ENCODE results near the gene ERCC2.
"Not testable (repeated sequence)": the region's sequence is repeated elsewhere in the genome, so short reads cannot be mapped to it uniquely, and the experiment has no call there.

The ERCC2 gene

DNA sequence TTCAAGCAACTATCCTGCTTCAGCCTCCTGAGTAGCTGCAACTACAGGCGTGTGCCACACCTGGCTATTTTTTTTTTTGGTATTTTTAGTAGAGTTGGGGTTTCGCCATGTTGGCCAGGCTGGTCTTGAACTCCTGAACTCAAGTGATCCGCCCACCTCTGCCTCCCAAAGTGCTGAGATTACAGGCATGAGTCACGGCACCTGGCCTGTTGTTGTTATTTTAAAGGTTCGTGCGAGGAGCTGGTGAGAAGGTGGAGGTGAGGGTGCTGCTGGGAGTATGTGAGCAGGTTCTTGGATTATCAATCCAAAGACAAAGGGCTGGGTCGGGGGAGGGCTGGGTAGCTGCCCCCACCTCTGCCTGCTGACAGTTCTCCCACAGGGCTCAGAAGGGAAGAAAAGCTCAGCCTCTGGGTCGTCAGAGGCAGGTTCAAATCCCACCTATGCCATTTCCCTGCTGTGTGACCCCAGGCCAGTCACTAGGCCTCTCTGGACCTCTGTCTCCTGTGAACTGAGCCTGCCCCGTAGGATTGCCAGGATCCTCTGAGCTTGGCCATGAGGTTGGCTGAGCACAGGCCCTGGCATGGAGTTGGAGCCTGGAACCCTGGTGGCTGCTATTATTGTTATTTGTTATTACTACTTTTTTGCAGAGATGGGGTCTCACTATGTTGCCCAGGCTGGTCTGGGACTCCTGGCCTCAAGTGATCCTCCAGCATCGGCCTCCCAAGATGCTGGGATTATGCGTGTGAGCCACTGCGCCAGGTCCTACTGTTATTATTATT lies 49.2 kb downstream of the ERCC2 start:
- H3K14ac ChIP-seq (ENCODE audit: low read length in 2 of 2): no peak overlapping the region

DNA sequence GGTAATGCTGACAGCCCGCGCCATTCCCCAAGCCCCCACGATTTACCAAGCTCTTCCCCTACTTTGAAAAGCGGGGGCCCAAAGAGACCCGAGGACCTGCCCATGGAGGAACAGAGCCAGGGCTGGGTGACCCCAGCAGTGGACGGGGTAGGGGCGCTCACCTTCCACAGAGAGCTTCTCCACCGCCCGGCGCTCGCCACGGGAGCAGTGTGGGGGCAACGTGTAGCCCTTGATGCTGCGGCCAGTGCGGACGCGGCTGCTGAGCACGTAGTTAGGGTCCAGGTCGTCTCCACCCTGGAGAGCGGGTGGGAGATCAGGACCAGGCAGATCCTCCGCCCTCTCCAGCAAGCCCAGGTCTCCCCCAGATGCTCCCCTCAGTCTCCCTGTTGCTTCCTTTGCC lies 55.1 kb downstream of the ERCC2 start:
- no peak overlapping the region for H3K4ac ChIP-seq (ENCODE audit: low read depth in 1 of 2, low read length in 2 of 2)
- WGBS: 75% methylated on average over 21 of the region's 21 CpGs

More for the DNA sequence above, 49.2 kb downstream of the ERCC2 start:
- H2BK12ac ChIP-seq (ENCODE audit: low read length in 2 of 2): no peak overlapping the region
- no peak overlapping the region for H3K9ac ChIP-seq (ENCODE audit: low read length)
- no peaks in the 10 kb centered on the region for H3K9me3 ChIP-seq (ENCODE audit: control insufficient read depth, low read length)
- H3K4me2 ChIP-seq (ENCODE audit: low read length, poor library complexity, severe bottlenecking): no peak overlapping the region
- H3K79me1 ChIP-seq (replicated peaks; ENCODE audit: low read length, poor library complexity, severe bottlenecking): no peaks in the 10 kb centered on the region
- no peak for DNase-seq
- H3K18ac ChIP-seq (ENCODE audit: low read depth in 1 of 2, low read length in 2 of 2): no peak overlapping the region
- H2BK120ac ChIP-seq (ENCODE audit: low read depth, low read length): no peak overlapping the region
- peaks cover 10% of the 10 kb centered on the region for H3K4me1 ChIP-seq (ENCODE audit: control insufficient read depth, insufficient read depth, low read depth, low read length)
- no peak overlapping the region for H3K27ac ChIP-seq (ENCODE audit: low read length, poor library complexity, severe bottlenecking)
- no peak overlapping the region for H3K4ac ChIP-seq (ENCODE audit: low read depth in 1 of 2, low read length in 2 of 2)
- no peak overlapping the region for H2BK5ac ChIP-seq (ENCODE audit: low read depth, low read length, poor library complexity, severe bottlenecking)
- H3K27me3 ChIP-seq (ENCODE audit: control insufficient read depth in 1 of 2, insufficient read depth in 1 of 2, low read length in 2 of 2): peaks cover 34 to 51% of the 10 kb centered on the region in 2 experiments
- H4K91ac ChIP-seq (ENCODE audit: low read length): no peak overlapping the region
- H2AK5ac ChIP-seq (ENCODE audit: low read length, severe bottlenecking): no peak overlapping the region
- no peak overlapping the region for H3K23ac ChIP-seq (ENCODE audit: low read length in 2 of 2)
- no peak overlapping the region for H2BK15ac ChIP-seq (ENCODE audit: low read depth, poor library complexity, severe bottlenecking)
- H3K4me3 ChIP-seq (ENCODE audit: insufficient read depth in 1 of 2, low read depth in 1 of 2, low read length in 2 of 2): no peak overlapping the region
- H2AFZ ChIP-seq (ENCODE audit: low read depth, low read length): no peak overlapping the region
- no peak overlapping the region for H4K8ac ChIP-seq (ENCODE audit: low read length)
- no peaks in the 10 kb centered on the region for H3K36me3 ChIP-seq (ENCODE audit: control insufficient read depth in 1 of 2, insufficient read depth in 2 of 2, low read depth in 1 of 2, low read length in 2 of 2)
- 90% methylated on average over 12 of the region's 12 CpGs for WGBS

DNA sequence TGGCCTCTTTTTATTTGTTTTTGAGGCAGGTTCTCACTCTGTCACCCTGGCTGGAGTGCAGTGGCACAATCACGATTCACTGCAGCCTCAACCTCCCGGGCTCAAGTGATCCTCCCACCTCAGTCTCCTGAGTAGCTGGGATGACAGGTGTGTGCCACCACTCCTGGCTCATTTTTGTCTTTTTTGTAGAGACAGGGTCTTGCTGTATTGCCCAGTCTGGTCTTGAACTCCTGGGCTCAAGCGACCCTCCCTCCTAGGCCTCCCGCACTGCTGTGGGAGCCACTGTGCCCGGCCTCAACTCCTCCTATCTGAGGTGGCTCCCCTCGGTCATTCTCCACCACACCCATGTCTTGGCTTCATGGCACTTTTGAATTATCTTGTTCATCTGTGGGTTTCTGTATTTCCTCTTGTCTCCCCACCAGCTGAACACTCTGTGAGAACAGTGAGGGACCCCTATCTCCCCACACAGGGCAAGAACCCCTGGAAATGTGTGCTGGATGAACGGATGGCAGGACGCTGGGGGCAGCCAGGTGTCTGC lies 55.6 kb downstream of the ERCC2 start:
- no peak overlapping the region for H4K91ac ChIP-seq (ENCODE audit: low read length)
- H4K8ac ChIP-seq (ENCODE audit: low read length): no peak overlapping the region
- H3K18ac ChIP-seq (ENCODE audit: low read depth in 1 of 2, low read length in 2 of 2): no peak overlapping the region
- H3K27me3 ChIP-seq (ENCODE audit: control insufficient read depth in 1 of 2, insufficient read depth in 1 of 2, low read length in 2 of 2): peaks cover 21 to 55% of the 10 kb centered on the region in 2 experiments
- H3K4ac ChIP-seq (ENCODE audit: low read depth in 1 of 2, low read length in 2 of 2): no peak overlapping the region
- H3K27ac ChIP-seq (ENCODE audit: low read length, poor library complexity, severe bottlenecking): no peak overlapping the region
- H3K4me1 ChIP-seq (ENCODE audit: control insufficient read depth, insufficient read depth, low read depth, low read length): peaks cover 2% of the 10 kb centered on the region
- no peak overlapping the region for H2BK15ac ChIP-seq (ENCODE audit: low read depth, poor library complexity, severe bottlenecking)
- no peak overlapping the region for H3K23ac ChIP-seq (ENCODE audit: low read length in 2 of 2)
- no peak overlapping the region for H2BK120ac ChIP-seq (ENCODE audit: low read depth, low read length)
- H2BK12ac ChIP-seq (ENCODE audit: low read length in 2 of 2): no peak overlapping the region
- 85% methylated on average over 8 of the region's 8 CpGs for WGBS
- no peaks in the 10 kb centered on the region for H3K36me3 ChIP-seq (ENCODE audit: control insufficient read depth in 1 of 2, insufficient read depth in 2 of 2, low read depth in 1 of 2, low read length in 2 of 2)
- H3K9ac ChIP-seq (ENCODE audit: low read length): no peak overlapping the region
- H3K4me2 ChIP-seq (ENCODE audit: low read length, poor library complexity, severe bottlenecking): no peak overlapping the region
- no peak overlapping the region for H3K4me3 ChIP-seq (ENCODE audit: insufficient read depth in 1 of 2, low read depth in 1 of 2, low read length in 2 of 2)
- no peak overlapping the region for H3K14ac ChIP-seq (ENCODE audit: low read length in 2 of 2)
- no peak overlapping the region for H2BK5ac ChIP-seq (ENCODE audit: low read depth, low read length, poor library complexity, severe bottlenecking)
- H2AK5ac ChIP-seq (ENCODE audit: low read length, severe bottlenecking): no peak overlapping the region
- no peak for DNase-seq
- H2AFZ ChIP-seq (ENCODE audit: low read depth, low read length): peak overlapping the region; percentile 42
- no peaks in the 10 kb centered on the region for H3K79me1 ChIP-seq (replicated peaks; ENCODE audit: low read length, poor library complexity, severe bottlenecking)
- no peaks in the 10 kb centered on the region for H3K9me3 ChIP-seq (ENCODE audit: control insufficient read depth, low read length)

More for the DNA sequence above, 55.1 kb downstream of the ERCC2 start:
- H4K8ac ChIP-seq (ENCODE audit: low read length): no peak overlapping the region
- H2AFZ ChIP-seq (ENCODE audit: low read depth, low read length): no peak overlapping the region
- DNase-seq: no peak
- H2BK12ac ChIP-seq (ENCODE audit: low read length in 2 of 2): no peak overlapping the region
- no peak overlapping the region for H2AK5ac ChIP-seq (ENCODE audit: low read length, severe bottlenecking)
- H3K18ac ChIP-seq (ENCODE audit: low read depth in 1 of 2, low read length in 2 of 2): peak overlapping the region in 1 of 2 experiments; percentile 34
- H3K14ac ChIP-seq (ENCODE audit: low read length in 2 of 2): no peak overlapping the region
- H3K27ac ChIP-seq (ENCODE audit: low read length, poor library complexity, severe bottlenecking): no peak overlapping the region
- H2BK120ac ChIP-seq (ENCODE audit: low read depth, low read length): no peak overlapping the region
- peaks cover 2% of the 10 kb centered on the region for H3K4me1 ChIP-seq (ENCODE audit: control insufficient read depth, insufficient read depth, low read depth, low read length)
- no peak overlapping the region for H3K23ac ChIP-seq (ENCODE audit: low read length in 2 of 2)
- H3K36me3 ChIP-seq (ENCODE audit: control insufficient read depth in 1 of 2, insufficient read depth in 2 of 2, low read depth in 1 of 2, low read length in 2 of 2): no peaks in the 10 kb centered on the region
- no peaks in the 10 kb centered on the region for H3K9me3 ChIP-seq (ENCODE audit: control insufficient read depth, low read length)
- H3K4me3 ChIP-seq (ENCODE audit: insufficient read depth in 1 of 2, low read depth in 1 of 2, low read length in 2 of 2): no peak overlapping the region
- H3K9ac ChIP-seq (ENCODE audit: low read length): no peak overlapping the region
- peaks cover 21 to 55% of the 10 kb centered on the region in 2 experiments for H3K27me3 ChIP-seq (ENCODE audit: control insufficient read depth in 1 of 2, insufficient read depth in 1 of 2, low read length in 2 of 2)
- no peaks in the 10 kb centered on the region for H3K79me1 ChIP-seq (replicated peaks; ENCODE audit: low read length, poor library complexity, severe bottlenecking)
- no peak overlapping the region for H2BK5ac ChIP-seq (ENCODE audit: low read depth, low read length, poor library complexity, severe bottlenecking)
- H4K91ac ChIP-seq (ENCODE audit: low read length): no peak overlapping the region
- H2BK15ac ChIP-seq (ENCODE audit: low read depth, poor library complexity, severe bottlenecking): no peak overlapping the region
- no peak overlapping the region for H3K4me2 ChIP-seq (ENCODE audit: low read length, poor library complexity, severe bottlenecking)

DNA sequence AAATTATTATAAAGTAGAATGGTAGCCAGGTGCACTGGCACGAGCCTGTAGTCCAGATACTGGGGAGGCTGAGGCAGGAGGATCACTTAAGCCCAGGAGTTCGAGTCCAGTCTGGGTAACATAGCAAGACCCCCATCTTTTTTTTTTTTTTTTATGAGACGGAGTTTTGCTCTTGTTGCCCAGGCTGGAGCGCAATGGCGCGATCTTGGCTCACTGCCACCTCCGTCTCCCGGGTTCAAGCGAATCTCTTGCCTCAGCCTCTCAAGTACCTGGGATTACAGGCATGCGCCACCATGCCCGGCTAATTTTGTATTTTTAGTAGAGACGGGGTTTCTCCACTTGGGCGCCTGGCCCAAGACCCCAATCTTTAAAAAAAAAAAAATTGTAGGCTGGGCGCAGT lies 58.1 kb downstream of the ERCC2 start:
- H3K79me1 ChIP-seq (replicated peaks; ENCODE audit: low read length, poor library complexity, severe bottlenecking); H3K4me1 ChIP-seq (ENCODE audit: control insufficient read depth, insufficient read depth, low read depth, low read length); H3K27ac ChIP-seq (ENCODE audit: low read length, poor library complexity, severe bottlenecking); H2AK5ac ChIP-seq (ENCODE audit: low read length, severe bottlenecking); H4K91ac ChIP-seq (ENCODE audit: low read length); H3K36me3 ChIP-seq (ENCODE audit: control insufficient read depth in 1 of 2, insufficient read depth in 2 of 2, low read depth in 1 of 2, low read length in 2 of 2); H3K4me2 ChIP-seq (ENCODE audit: low read length, poor library complexity, severe bottlenecking); H2BK15ac ChIP-seq (ENCODE audit: low read depth, poor library complexity, severe bottlenecking); H2BK5ac ChIP-seq (ENCODE audit: low read depth, low read length, poor library complexity, severe bottlenecking); H2AFZ ChIP-seq (ENCODE audit: low read depth, low read length); H3K23ac ChIP-seq (ENCODE audit: low read length in 2 of 2); H3K4me3 ChIP-seq (ENCODE audit: insufficient read depth in 1 of 2, low read depth in 1 of 2, low read length in 2 of 2); H3K14ac ChIP-seq (ENCODE audit: low read length in 2 of 2); H3K18ac ChIP-seq (ENCODE audit: low read depth in 1 of 2, low read length in 2 of 2); H3K4ac ChIP-seq (ENCODE audit: low read depth in 1 of 2, low read length in 2 of 2); H3K9me3 ChIP-seq (ENCODE audit: control insufficient read depth, low read length); DNase-seq; H2BK120ac ChIP-seq (ENCODE audit: low read depth, low read length); H4K8ac ChIP-seq (ENCODE audit: low read length); H3K9ac ChIP-seq (ENCODE audit: low read length); H2BK12ac ChIP-seq (ENCODE audit: low read length in 2 of 2): not testable (repeated sequence)
- peaks cover 16 to 34% of the 10 kb centered on the region in 2 experiments for H3K27me3 ChIP-seq (ENCODE audit: control insufficient read depth in 1 of 2, insufficient read depth in 1 of 2, low read length in 2 of 2)
- 93% methylated on average over 14 of the region's 14 CpGs for WGBS

Measured in mesenchymal stem cell (in vitro differentiated cells and primary cell).